Skeletal muscle satellite cell (primary cell): ENCODE measurements around the gene NDUFAF5.

ENCODE experiments used
- H3K27me3 ChIP-seq: 2 replicates; pipeline ENCODE4 v1.7.0; 2013; ENCODE audit warnings: low read length; ENCODE audit not compliant: control insufficient read depth, insufficient read depth
- H3K36me3 ChIP-seq: 2 replicates; pipeline ENCODE4 v1.7.0; 2013; ENCODE audit warnings: mild to moderate bottlenecking, control low read depth, low read length; ENCODE audit not compliant: insufficient read depth
- H3K4me1 ChIP-seq: 2 replicates; pipeline ENCODE4 v1.7.0; 2013; ENCODE audit warnings: low read length; ENCODE audit not compliant: control insufficient read depth, insufficient read depth
- H3K4me2 ChIP-seq: 2 replicates; pipeline ENCODE4 v1.7.0; 2013; ENCODE audit warnings: mild to moderate bottlenecking, low read length
- H3K4me3 ChIP-seq: 2 replicates; pipeline ENCODE4 v1.7.0; 2013; ENCODE audit warnings: low read length
- H3K9ac ChIP-seq: 2 replicates; pipeline ENCODE4 v1.7.0; 2013; ENCODE audit warnings: mild to moderate bottlenecking, low read depth, low read length, moderate library complexity
- H3K9me3 ChIP-seq: replicated peaks from 2 replicates; pipeline ENCODE4 v1.7.0; 2013; ENCODE audit warnings: mild to moderate bottlenecking, control low read depth, low read length

NDUFAF5 gene

DNA sequence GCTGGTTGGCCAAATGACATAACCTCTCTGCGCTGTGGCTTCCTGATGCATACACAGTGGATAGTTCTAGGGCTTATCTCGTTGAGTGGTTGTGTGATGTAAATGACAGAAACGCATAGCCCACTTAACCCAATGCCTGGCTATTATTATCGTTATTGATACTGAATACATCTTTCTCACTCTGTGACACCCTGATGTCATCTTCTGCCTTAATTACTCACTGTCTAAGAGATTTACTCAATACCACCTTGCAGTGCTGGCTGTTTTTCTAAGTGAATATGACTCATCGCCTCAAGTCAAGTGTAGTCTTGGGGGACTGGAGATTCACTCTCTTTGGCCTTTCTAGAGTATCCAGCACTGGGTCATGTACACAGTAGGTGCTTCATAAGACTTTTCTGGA is 73.6 kb downstream of the NDUFAF5 start:
- Histone ChIP-seq H3K4me3 (no peak overlapping the region), H3K4me2 (no peak overlapping the region), H3K9me3 (no peaks in the 10 kb centered on the region), H3K4me1 (no peaks in the 10 kb centered on the region), H3K9ac (no peak overlapping the region), H3K36me3 (no peaks in the 10 kb centered on the region), H3K27me3 (no peaks in the 10 kb centered on the region)

DNA sequence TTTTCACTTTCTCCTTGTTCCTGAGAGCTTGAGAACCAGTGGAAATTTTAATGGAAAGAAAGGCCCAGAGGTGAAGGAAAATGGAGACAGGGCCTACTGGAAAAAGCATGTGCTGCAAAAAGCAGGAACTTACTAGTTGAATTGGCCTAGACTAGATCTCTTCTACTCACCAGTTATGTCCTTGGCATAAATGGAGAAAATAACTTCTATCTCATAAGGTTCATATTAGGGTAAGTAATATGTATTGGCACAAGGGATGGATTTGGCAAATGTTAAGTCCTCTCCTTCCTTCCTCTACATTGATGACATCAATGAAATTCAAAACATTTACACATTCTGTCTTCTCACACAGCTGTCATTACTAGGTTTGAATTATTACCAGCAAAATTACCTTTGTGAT is 74.0 kb downstream of the NDUFAF5 start:
- H3K9me3 ChIP-seq = no peaks in the 10 kb centered on the region
- H3K4me2 ChIP-seq = no peak overlapping the region
- H3K4me3 ChIP-seq = no peak overlapping the region
- H3K4me1 ChIP-seq = no peaks in the 10 kb centered on the region
- no peaks in the 10 kb centered on the region for H3K27me3 ChIP-seq
- no peaks in the 10 kb centered on the region for H3K36me3 ChIP-seq
- H3K9ac ChIP-seq = no peak overlapping the region

DNA sequence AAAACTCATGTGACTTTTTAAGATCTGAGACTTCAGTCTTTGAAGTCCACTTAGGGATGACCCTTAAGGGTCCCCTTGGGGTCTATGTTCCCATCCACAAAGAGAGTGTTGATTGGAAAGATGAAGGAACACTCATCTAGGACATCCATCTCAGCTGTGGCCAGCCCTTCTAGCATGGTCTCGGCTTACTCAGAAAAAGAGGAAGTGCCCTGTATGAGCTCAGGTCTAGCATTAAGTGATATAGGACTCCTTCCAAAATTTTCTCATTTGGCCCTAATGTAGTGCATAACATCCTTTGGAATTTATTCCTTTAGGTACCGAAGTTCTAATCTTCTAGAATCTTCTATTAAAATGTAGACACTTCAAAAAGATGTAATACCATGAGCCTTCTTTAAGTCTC is 77.4 kb downstream of the NDUFAF5 start:
- Histone ChIP-seq H3K9me3 (no peaks in the 10 kb centered on the region), H3K4me3 (no peak overlapping the region), H3K36me3 (no peaks in the 10 kb centered on the region), H3K4me2 (no peak overlapping the region), H3K9ac (no peak overlapping the region), H3K27me3 (no peaks in the 10 kb centered on the region), H3K4me1 (peaks cover 6% of the 10 kb centered on the region)

DNA sequence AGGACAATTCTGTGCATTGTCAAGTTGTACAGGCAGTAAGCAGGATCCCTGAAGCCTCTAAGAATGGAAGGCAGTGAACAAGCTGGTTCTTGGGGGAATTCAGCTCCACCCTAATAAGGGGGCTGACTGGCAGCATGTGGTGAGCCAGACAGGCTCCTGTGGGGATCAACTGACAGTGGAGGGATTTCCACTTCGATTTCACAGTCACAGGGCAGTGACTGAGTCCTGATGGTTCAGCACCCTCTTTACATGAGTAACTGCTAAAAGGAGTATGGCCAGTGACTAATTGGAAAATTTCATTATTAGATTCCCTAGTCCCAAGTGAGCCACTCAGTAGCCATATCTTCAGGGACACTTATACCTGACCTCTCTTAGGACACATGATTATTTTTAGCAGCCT is 78.4 kb downstream of the NDUFAF5 start:
- H3K4me2 ChIP-seq = no peak overlapping the region
- H3K9ac ChIP-seq = no peak overlapping the region
- H3K9me3 ChIP-seq = no peaks in the 10 kb centered on the region
- no peaks in the 10 kb centered on the region for H3K27me3 ChIP-seq
- no peak overlapping the region for H3K4me3 ChIP-seq
- no peaks in the 10 kb centered on the region for H3K36me3 ChIP-seq
- peaks cover 10% of the 10 kb centered on the region for H3K4me1 ChIP-seq

DNA sequence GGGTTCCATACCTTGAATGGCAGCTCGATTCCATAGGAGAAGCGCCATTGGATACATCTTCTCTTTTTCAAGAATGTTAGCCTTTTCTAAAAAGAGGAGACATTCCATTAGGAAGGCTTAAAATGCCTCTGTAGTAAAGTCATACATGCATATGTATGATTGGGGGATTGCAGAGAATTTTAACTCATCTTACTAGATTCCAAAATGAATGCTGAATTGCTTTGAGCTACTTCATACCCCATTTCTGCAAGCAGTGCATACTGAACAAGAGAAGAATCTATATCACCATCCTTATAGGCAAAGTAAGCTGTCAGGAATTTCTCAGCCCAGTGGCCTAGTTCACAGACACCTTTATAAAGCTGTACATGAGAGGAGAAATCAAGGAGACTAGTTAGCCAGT is 80.3 kb downstream of the NDUFAF5 start:
- H3K4me3 ChIP-seq = no peak overlapping the region
- H3K36me3 ChIP-seq = no peaks in the 10 kb centered on the region
- no peaks in the 10 kb centered on the region for H3K9me3 ChIP-seq
- no peak overlapping the region for H3K9ac ChIP-seq
- peaks cover 10% of the 10 kb centered on the region for H3K4me1 ChIP-seq
- no peaks in the 10 kb centered on the region for H3K27me3 ChIP-seq
- no peak overlapping the region for H3K4me2 ChIP-seq

DNA sequence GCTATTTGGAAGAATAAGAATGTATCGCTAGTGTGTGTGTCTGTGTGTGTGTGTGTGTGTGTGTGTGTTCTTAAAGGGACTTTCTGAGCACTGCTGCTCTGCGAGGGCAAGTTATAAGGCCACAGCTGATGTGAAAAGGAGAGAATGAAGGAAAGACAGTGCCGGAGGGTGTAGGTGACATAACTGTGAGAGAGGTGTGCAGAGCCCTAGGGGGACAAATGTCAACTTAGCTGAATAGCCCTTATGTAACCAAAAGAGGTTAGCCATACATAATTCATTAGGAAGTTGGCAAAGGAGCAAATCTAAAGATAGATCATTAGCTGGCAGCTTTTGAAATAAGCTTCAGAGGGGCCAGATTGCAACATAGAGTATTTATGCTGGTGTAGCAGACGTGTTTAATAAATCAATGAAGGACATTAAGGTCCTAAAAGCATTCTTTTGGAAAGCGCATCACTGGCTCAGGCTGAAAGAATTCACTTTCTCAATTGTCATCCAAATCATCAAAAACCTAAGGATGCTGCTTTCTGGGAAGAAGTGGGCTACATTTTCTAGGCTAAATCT is 81.0 kb downstream of the NDUFAF5 start:
- Histone ChIP-seq H3K9me3 (no peaks in the 10 kb centered on the region), H3K4me3 (no peak overlapping the region), H3K27me3 (no peaks in the 10 kb centered on the region), H3K4me1 (peaks cover 10% of the 10 kb centered on the region), H3K36me3 (no peaks in the 10 kb centered on the region), H3K4me2 (no peak overlapping the region), H3K9ac (no peak overlapping the region)

DNA sequence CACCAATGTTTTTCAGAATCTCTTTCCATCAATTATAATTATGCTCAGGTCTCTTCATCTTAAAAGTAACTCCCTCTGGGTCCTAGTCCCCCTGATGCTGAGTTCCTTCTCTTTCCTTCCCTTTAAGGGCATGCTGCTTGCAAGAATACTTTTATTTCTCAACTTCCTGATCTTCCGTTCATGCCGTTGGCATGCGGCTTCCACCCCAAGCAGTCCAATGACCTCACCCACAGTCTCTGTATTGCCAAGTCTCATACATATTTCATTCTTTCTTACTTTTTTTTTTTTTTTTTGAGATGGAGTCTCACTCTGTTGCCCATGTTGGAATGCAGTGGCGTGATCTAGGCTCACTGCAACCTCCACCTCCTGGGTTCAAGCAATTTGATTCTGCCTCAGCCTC is 83.5 kb downstream of the NDUFAF5 start:
- Histone ChIP-seq H3K9ac (no peak overlapping the region), H3K4me1 (peaks cover 10% of the 10 kb centered on the region), H3K27me3 (no peaks in the 10 kb centered on the region), H3K9me3 (no peaks in the 10 kb centered on the region), H3K4me2 (no peak overlapping the region), H3K4me3 (no peak overlapping the region), H3K36me3 (no peaks in the 10 kb centered on the region)

DNA sequence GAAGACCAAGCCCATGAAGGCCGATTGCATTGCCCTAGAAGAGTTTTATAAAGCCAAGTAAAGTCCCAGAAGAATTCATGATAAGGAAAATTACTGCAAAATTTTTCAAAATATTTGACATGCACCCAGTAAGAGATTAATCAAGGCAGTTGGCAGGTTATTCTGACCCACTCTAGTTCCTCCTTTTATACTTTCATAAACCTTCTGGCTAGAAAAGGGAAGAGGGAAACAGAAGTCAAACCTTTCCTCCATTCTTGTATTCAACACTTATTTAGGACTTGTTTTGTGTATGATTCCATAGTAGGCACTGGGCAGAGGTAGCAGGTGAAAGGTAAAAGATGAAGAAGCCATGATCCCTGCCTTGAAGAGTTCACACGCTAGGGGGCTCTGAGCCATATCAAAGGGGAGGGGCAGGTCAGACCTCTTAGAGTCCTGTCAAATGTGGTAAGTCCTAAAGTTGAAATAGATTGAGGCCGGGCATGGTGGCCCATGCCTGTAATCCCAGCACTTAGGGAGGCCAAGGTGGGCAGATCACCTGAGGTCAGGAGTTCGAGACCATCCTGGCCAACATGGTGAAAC is 85.4 kb downstream of the NDUFAF5 start:
- Histone ChIP-seq H3K9me3 (no peaks in the 10 kb centered on the region), H3K36me3 (no peaks in the 10 kb centered on the region), H3K4me1 (peaks cover 10% of the 10 kb centered on the region), H3K4me3 (no peak overlapping the region), H3K9ac (no peak overlapping the region), H3K27me3 (no peaks in the 10 kb centered on the region), H3K4me2 (no peak overlapping the region)
